GM23248 (cell line): Measurements from ENCODE around the gene AAGAB.

Experiments
- EZH2 ChIP-seq: fragments of 200-600 bp; sonication (generic); IDR thresholded peaks from 2 replicates; pipeline ENCODE4 v1.6.1; 2018; ENCODE audit warnings: antibody characterized with exemption, mild to moderate bottlenecking; ENCODE audit not compliant: insufficient read depth, poor library complexity, severe bottlenecking
- EZH2phosphoT487 ChIP-seq: fragments of 200-600 bp; sonication (generic); IDR thresholded peaks from 2 replicates; pipeline ENCODE4 v1.6.1; 2018; ENCODE audit warnings: antibody characterized with exemption, moderate library complexity, mild to moderate bottlenecking, low read depth; ENCODE audit not compliant: insufficient read depth

DNA sequence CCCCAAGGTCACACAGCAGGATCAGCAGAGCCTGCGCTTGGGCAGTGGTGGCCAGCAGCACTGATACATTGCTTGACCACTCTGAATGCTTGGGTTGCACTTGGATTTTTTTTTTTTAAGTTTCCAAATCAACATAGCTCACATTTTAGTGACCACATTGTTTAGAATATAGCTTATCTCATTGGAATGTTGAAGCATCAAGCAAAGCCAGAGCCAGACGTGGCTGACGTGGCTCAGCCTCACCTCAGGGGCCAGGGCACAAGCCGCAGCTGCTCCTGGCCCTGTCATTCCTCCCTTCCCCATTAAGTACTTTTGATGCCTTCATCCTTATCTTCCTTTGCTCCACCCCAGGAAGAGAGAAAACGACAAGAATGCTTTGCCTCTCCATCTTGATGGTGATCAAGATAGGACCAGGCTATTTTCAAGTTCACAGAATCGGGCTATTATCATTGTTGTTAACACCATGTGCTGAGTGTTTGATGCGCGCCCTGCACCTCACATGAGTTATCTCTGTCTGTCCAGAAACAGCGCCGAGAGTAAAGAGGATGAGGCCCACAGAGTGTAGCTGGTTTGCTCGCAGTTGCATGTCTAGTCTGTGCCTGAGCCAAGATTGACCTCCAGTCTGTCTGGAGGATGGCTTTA is 75.8 kb downstream of the AAGAB start:
- TF ChIP-seq EZH2phosphoT487 (no peak), EZH2 (no peak)
